Activated CD8-positive, alpha-beta memory T cell treated with anti-CD3 and anti-CD28 coated beads for 1 hour (primary cell): Measurements from ENCODE around the gene MDGA2.
"Not testable (repeated sequence)": the region's sequence is repeated elsewhere in the genome, so short reads cannot be mapped to it uniquely, and the experiment has no call there.

Experiments used
- DNase-seq, 2 donors: peaks; one replicate each; pipeline ENCODE4 v3.0.0-alpha.2; 2020; ENCODE audit warnings: low read depth in 1 of 2; ENCODE audit errors: extremely low read depth in 1 of 2

MDGA2 gene

DNA sequence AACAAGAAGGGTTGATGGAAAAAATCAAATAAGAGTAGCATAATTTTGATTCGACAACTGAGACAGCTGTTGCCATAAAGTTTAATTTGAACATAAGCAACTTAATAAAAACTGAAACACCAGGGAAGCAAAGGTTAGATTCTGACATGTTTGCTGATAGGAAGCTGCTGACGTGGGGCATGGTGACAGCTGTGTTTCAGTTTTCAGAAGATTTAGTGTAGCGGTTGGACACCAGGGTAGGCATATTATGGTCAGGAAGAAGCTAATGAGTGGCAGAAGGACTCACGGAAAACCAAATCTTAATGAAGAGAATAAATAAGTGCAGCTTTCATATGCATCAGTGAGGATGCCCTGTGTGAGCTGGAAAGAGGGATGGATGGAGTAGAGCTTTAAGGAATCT lies 687.1 kb downstream of the MDGA2 start:
- no peak for DNase-seq

DNA sequence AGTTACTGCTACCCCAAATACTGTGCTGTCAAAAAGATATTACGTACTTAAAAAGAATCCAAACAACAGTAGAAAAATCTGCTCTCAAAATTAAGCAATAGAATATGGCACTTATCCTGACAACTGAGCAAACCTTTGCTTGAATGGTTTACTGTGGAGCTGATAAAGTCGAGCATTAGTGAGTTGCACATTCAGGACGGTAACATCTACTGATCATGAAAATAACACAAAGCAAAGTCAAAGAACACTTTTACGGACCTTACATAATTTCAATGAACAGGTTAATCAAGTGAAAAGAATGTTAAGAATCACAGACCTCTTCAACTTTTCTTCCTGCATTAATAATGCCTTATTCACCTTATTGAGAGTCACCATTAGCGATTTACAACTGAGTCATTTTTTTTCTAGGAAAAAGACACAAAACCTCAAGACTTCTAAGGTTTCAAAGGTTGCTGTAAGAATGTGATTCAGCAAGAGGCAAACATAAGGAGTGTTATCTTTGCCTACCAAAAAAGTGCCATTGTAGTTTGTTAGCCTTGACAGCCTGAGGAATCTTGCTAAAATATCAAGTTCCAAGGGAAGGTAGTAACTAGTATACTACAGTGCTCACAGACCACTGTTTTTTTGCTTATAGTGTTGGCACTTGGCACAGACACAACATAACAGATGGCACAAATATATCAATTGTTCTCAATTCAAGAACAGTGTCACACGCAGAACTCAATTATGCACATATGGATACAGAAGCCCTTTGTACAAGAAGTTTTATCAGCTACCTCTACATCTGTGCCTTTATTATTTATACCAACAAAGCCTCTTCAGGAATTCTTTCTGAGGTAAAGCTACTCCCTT lies 689.6 kb downstream of the MDGA2 start:
- DNase-seq: no peak

DNA sequence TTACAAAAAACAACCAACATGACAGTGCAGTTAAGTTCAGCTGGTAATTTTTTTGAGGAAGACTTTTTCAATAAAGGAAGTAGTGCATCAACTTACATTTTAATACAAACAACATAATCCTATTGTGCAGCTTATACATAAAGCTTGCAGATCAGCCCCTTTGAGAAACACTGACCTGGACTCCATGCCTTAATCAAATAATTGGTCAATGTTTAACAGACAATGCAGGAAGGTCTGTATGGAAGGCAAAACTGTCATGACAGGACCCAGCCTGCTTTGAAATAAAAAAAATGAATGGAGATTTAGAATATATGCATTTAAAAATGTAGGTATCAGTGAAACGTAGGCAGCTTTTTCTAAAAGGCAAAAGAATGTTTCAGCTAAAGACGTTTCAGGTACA lies 702.1 kb downstream of the MDGA2 start:
- no peak for DNase-seq

DNA sequence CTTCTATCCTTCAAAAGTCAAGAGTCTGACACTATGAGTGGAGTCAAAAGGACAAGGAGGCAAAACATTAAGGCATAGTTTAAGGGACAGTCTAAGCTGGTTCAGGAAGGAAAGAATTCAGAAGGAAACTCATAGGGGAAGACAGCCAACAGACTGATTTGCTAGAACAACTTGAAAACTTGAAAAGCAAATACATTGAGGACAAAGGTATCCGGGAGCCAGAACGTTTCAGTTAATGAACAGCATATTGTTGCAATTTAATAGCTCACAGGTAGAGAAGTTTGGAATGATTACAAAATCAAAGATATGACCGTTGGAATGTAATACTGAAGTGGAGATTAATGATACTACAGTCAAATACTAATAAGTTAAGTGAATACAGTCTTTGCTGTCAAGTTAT lies 711.0 kb downstream of the MDGA2 start:
- DNase-seq: no peak

DNA sequence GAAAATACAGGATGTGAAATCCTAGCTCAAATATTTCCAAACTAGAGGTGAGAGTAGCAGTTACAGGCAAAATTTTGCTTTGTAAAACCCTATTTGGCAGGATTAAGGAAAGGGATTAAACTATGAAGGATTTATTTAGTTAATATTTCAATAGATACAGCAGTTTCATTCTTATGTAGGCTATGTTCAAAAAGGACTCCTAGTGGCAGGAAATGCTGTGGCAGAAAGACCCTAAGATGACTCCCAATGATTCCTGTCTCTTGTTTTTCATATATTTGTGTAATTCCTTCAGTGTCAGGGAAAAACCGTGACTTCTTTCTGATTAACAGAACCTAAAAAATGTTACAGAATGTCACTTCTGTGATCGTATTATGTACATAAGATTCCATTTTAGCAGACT lies 724.3 kb downstream of the MDGA2 start:
- no peak for DNase-seq

DNA sequence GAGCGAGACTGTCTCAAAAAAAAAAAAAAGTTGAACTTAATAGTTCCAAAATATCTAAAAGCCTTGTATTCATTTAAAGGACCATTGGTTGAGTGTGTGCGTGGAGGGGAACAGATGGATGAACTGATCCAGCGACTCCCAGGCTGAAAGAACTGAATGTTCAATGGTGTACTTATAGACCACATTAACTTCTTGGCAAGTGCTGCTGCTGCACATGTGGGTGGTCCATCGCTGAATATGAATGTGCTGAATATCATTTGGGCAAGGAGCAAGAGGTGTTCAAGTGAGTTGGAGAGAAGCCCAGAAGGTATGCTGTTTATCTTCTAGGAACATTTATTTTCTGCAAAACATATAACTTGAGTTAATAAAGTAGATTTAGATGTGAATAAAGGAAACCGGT lies 734.8 kb downstream of the MDGA2 start:
- no peak for DNase-seq

DNA sequence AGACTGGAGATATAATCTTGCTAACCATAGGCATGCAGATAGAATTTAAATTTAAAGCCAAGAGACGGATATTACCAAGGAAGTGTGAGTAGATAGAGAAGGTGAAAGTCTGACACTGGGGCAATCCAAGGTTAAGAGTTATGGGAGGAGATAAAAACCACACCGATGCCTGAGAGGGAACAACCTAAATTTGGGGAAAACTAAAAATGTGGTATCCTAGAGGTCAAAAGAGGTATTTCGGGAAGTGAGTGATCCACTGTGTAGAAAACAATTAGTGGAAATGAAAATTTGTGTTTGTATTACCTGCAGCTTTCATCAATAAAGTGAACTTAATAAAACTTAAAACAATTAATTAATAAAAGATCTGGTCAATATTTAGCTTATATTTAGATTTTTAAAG lies 754.9 kb downstream of the MDGA2 start:
- DNase-seq: no peak

DNA sequence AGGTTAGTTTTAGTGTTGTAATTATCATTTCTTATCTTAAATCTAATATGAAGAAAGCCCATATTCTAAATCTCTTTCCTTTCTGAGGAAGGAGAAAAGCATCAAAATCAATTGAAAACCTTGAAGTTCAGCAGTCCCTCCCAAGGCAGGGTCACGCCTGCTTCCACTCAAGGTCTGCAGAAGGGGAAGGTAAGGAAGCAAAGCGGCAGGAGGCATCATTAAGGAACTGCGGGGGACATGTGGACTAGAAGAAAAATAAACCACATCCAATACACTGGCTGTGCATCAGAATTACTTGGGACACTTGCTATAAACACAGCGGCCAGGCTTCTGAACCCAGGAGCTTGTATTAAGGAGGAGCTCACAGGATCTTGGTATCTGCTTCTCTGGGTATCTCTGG lies 759.9 kb downstream of the MDGA2 start:
- not testable (repeated sequence) for DNase-seq

DNA sequence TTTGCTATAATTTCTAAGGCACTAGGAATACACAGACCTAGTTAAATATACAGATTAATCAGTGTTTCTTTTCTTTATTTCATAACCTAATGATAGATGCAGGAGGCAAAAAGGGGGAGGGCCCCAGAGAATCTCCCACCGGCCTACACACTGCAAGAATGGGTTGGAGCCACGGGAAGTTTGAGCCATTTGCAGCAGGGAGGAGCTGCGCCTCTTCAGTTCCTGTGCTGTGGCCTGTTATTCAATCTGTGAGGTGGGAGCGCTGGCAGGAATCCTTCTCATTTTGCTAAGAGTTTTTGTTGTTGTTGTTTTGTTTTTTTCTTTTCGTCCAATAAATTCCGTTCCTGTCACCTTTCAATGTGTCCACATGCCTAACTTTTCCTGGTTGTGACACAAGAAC lies 772.6 kb downstream of the MDGA2 start:
- no peak for DNase-seq

DNA sequence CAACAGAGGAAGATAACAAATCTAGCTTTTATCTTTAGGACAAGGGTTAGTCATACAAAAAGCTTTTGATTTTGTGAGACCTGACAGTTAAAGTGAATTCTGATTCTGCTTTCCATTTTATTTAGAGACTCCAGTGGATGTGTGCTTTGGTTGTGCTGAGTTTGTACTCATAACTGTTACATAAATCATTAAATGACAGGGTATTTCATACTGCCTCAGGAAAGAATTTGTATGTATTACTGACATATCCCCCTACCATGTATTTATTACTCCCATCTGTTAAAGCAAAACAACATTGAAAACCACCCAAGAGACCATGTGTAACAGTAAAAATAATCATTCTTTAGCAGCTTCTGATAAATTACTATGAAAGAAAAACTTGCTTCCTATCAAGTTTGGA lies 780.9 kb downstream of the MDGA2 start:
- DNase-seq: no peak

DNA sequence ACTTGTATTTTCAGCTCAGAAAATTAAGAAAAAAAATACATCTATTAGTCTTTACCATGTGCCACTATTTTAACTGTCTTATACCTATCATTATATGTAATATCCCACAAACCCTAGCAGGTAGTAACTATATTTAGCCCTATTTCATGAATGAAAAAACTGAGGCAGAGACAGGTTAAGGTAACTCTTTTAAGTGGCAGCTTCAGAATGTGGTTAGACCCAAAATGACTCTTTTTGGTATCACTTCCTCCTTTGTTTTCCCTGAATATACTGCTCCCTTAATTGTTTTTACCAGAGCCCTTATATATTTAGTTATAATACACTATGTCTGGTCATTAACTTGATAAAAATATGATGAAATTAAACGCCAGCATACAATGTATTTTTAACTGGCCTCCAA lies 788.3 kb downstream of the MDGA2 start:
- no peak for DNase-seq

DNA sequence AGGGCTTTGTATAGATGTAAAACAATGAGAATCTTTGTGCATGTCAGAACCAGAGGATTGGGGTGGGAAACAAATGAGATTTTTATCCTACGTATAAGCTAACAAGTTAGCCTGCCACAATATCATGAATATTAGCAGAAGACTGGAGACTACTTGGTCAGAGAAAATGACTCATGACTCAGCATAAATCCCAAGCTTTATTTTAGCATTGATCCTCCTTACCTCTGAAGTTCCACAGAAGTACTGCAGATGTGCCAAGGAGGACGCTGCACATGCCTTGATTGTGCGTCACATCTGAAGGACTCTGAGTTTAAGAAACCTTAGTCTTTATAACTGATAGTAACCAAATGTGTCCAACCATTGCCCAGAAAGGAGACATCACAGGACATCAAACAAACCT lies 789.8 kb downstream of the MDGA2 start:
- no peak for DNase-seq

DNA sequence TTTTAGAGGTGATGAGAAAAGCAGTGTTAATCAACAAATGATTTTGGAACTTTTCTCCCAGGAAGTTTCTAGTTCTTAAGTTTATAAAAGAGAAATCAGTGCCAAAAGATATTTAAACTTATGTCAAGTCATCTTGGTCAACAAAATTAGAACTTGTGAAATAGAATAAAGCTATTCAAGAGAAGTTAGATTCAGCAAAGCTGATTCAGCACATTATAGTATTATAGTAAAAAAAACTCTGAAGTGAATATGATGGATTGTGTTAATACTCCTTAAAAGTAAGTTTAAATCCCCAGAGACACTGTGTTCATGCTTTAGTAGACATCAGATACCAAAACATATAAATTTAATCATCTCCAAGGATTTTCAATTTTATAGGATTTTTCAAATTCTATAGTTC lies 813.7 kb downstream of the MDGA2 start:
- no peak for DNase-seq

DNA sequence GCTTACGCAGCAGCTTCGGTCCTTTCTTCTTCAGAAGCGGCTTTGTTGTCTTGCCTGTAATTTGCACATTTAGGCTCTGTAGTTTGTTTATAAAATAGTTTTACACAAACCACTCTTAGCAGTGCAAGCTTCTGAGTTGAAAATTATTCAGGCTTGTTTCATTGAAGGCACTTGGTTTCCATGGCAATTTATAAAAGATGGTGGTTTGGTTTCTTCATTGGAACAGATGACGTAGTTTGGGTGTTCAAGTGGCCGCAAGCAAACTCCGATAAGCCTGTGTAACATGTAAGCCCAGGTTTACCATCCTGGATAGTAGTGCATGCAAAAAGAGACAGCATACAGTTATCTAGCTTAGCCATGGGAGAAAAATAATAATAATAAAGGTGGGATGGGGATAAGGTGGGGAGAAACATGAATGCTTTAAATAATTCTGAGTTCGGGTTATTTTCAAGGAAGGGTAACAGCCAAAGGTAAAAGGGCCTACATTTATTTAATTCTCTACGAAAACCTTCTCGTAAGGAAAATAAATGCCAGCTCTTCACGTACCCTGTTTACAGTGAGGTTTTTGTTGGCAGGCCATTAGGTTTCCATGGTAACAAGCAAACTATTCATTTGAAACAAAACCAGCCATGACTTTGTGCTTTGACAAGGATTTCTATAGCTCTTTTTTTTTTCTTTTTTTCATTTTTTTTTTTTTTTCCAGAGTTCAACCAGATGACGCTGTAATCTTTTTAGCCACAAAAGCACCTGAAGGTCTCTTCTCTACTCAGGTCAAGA lies 834.3 kb downstream of the MDGA2 start:
- DNase-seq: no peak

DNA sequence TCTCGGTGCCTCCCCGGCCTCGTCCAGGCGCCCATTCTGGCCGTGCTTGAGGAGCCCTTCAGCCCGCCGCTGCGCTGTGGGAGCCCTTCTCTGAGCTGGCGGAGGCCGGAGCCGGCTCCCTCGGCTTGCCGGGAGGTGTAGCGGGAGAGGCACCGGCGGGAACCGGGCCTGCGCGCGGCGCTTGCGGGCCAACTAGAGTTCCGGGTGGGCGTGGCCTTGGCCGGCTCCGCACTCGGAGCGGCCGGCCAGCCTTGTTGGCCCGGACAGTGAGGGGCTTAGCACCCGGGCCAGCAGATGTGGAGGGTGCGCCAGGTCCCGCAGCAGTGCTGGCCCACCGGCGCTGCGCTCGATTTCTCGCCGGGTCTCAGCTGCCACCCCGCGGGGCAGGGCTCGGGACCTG lies 855.1 kb downstream of the MDGA2 start:
- DNase-seq: no peak

DNA sequence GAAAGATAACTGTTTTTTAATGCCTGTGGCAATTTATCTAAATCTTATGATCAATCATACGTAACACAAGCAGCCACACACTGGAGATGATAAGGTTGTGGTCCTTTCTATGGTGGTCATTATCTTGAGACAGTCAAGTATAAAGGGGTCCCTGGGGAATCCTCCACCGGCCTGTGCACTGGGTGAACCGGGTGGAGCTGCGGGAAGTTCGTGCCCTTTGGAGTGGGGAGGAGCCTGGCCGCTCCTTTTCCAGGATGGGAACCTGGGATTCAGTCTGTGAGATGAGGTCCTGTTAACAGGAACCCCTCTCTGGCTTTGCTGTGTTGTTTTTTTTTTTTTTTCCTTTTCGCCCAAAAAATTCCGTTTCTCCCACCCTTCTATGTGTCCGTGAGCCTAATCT lies 856.3 kb downstream of the MDGA2 start:
- no peak for DNase-seq

DNA sequence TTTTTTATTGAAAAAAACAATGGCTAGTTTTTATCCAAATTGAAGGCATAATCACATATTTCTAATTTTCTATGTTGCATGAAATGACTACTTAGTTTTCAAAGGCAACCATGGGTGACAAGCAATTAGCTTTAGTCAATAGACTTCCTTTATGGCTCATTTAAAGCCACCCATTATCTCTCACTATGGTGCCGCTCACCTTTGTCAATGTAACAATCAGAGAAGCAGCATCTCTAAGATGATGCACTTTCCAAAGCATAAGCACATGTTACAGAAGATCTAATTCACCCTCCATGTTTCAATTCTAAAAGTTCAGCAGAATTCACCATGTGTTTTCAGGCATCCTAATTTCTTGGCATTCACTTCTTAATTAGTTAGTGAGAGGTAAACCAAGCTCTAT lies 857.3 kb downstream of the MDGA2 start:
- no peak for DNase-seq

DNA sequence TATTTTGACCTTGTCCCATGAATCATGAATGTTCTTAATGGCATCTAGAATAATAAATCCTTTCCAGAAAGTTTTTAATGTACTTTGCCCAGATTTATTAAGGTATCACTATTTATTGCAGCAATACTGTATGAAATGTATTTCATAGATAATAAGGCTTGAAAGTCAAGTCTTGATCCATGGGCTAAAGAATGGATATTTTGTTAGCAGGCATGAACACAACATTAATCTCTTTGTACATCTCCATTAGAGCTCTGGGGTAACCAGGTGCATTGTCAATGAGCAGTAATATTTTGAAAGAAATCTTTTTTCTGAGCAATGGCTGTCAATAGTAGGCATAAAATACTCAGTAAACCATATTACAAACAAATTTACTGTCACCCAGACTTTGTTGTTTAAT lies 882.3 kb downstream of the MDGA2 start:
- no peak for DNase-seq
